Measurements from ENCODE around the gene DENR.
"Not testable (repeated sequence)": the region's sequence is repeated elsewhere in the genome, so short reads cannot be mapped to it uniquely, and the experiment has no call there.

DENR gene, protein sequence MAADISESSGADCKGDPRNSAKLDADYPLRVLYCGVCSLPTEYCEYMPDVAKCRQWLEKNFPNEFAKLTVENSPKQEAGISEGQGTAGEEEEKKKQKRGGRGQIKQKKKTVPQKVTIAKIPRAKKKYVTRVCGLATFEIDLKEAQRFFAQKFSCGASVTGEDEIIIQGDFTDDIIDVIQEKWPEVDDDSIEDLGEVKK

DNA sequence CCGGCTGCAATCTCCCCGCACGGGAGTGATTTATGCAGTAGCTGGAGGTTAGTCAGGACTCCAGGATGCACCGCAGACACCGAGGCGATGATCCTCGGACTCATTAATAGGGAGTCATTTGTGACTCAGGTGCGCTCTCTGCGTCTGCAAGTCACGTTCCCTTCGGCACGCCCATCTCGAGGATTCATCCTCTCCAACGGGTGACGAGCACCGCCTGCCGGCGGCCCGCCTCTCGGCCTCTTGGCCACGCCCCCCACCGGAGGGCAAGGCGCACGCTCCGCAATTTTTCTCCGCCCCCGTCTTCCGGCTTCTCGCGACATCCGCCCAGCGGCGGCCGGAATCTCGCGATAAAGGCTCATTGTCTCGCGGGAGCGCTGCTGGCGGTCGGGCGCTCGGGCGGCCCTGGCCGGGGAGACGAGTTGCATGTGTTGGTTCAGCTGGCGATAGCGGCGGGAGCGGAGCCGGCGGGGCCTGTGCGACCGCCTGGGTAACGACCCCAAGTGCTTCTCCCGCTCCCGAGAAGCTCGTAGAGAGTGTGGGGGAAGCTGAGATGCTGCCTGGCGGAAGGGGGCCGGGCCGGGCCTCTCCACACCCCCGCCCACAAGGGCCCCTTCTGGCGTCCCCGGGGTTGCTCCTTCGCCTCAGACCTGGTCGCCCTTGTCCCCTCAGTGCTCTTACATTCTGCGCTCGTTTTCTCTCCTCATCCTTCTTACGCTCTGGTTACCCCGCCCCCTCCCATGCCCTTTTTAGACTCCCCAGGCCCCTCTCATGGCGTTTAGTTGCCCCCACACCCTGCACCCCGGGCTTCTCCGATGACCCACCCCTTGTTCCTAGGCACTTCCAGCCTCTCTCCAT is at the start of gene DENR:
Gene DENR (plus strand): TSS at position 361 of the 855 bp plus-strand sequence. CDS start 878 bp downstream, outside the sequence.
- peak within 1 kb of the TSS; percentile 69 for H3K4me3 ChIP-seq (ENCODE audit: low read depth, low read length)
- TF ChIP-seq CTCF (IDR thresholded peaks at IDR 0.05; ENCODE audit: borderline replicate concordance, insufficient read depth, low read depth, low read length) = peak; percentile 94

GRCh38 chr12:122702890-122703611 is 49.6 kb upstream of the DENR start, which contains the start of gene HCAR2:
Gene HCAR2 (minus strand): TSS chr12:122703357. CDS start chr12:122703283, 74 bp downstream.
- H3K4me3 ChIP-seq (ENCODE audit: low read depth, low read length) = not testable (repeated sequence)

- not testable (repeated sequence) for H3K4me3 ChIP-seq (ENCODE audit: low read depth, low read length)
These were observed 48.8 kb upstream of the DENR start for GRCh38 chr12:122703841-122704240.

DNA sequence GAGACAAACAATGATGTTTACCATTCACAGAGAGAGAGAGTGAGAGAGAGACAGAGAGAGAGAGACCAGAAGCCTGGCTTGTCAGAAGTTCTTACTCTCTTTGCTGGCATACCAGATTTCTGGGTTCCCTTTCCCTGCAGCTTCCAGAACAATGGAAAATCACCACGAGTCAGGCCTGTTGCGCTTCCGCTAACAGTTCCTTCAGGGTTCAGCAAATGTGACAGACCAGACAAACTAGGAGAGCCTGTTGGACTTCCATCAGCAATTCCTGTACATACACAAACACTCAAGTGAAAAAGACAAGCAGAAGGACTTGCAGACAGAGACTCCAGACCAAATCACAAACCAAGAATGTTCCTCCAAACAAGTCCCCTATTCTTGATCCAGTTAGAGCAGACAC is 43.3 kb upstream of the DENR start:
- not testable (repeated sequence) for H3K4me3 ChIP-seq (ENCODE audit: low read depth, low read length)

GRCh38 chr12:122710341-122710740 is 42.3 kb upstream of the DENR start:
- not testable (repeated sequence) for H3K4me3 ChIP-seq (ENCODE audit: low read depth, low read length)

- not testable (repeated sequence) for H3K4me3 ChIP-seq (ENCODE audit: low read depth, low read length)
These were observed 41.4 kb upstream of the DENR start for GRCh38 chr12:122711266-122711665.

DNA sequence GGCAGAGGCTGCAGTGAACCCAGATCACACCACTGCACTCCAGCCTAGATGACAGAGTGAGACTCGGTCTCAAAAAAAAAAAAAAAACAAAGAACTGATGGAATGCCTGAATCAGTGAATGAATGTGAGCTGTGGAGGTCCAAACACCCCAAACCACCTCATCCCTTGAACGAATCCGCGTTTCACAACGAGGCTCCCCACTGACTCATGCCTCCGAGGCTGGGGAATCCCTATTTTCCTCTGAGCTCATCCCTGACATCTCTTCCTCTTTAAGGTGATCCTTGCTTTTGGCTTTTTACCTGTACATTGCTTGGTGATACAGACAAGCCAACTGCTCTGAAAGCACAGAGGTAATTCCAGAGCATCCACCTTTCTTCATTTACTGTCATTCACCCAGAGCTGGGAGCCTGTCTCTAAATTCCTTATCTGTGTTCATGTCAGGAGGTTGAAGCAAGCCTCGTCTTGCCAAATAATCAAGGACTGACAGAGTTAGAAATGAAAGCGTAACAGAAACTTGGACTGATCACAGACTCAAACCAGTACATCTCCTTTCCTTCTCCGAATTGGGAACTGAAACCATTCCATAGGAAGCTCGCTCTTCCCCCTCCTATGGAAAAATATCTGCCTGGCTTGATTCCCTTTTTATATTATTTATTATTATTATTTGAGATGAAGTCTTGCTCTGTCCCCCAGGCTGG is 39.0 kb upstream of the DENR start:
- not testable (repeated sequence) for H3K4me3 ChIP-seq (ENCODE audit: low read depth, low read length)

- H3K4me3 ChIP-seq (ENCODE audit: low read depth, low read length) = not testable (repeated sequence)
These were observed 37.4 kb upstream of the DENR start for GRCh38 chr12:122715211-122715610.

GRCh38 chr12:122716658-122717057 is 36.0 kb upstream of the DENR start, which contains the start of gene HCAR3:
Gene HCAR3 (minus strand): TSS chr12:122716811. CDS start chr12:122716737, 74 bp downstream.
- not testable (repeated sequence) for H3K4me3 ChIP-seq (ENCODE audit: low read depth, low read length)

DNA sequence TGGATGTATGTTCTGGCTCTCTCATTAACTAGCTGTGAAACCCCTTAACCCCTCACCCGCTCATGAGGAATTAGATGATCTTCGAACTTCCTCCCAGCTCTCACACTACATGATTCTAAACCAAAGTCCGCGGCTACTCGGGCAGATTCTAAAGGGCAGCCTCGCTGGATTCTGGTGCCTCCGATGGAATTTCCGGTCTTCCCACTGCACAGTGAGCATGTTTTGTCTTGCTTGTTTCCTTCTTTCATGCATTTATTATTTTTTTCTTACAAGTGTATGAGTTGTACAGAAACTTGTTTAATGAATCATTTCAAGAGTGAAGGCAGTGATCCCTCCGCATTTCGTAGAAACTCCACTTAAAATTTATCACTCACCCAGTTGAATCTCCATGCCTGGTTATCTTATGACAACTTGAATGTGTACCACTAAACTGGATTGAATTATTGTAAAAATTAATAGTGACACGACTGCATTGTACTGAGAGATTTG is 31.5 kb upstream of the DENR start:
- H3K4me3 ChIP-seq (ENCODE audit: low read depth, low read length) = no peak overlapping the region
- no peak for TF ChIP-seq CTCF (IDR thresholded peaks at IDR 0.05; ENCODE audit: borderline replicate concordance, insufficient read depth, low read depth, low read length)

DNA sequence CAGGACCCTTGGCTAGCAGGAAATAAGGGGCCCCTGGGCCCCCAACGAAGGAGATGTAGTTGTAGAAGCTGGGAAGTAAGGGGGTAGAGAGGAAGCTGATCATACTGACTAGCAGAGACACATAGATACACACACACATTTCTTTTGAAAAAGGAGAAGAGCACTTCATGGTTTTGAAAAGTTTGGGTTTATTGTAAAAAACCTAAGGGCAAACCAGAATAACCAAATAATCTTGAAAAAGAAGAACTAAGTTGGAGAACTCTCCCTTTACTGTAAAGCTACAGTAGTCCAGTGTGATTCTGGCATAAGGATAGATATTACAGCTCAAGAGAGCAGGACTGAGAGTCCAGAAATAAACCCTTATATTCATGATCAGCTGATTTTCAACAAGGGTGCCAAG is 30.2 kb upstream of the DENR start:
- no peak overlapping the region for H3K4me3 ChIP-seq (ENCODE audit: low read depth, low read length)
- TF ChIP-seq CTCF (IDR thresholded peaks at IDR 0.05; ENCODE audit: borderline replicate concordance, insufficient read depth, low read depth, low read length) = no peak
